Suppressor macrophage (primary cell): ENCODE data around the gene ZNF598.

ENCODE experiments used
- DNase-seq, 4 experiments: peaks; one replicate each; pipeline ENCODE4 v3.0.0-alpha.2; 2020 to 2022

ZNF598 gene

GRCh38 chr16:1990351-1991134, 19.1 kb downstream of the ZNF598 start:
- DNase-seq = no peak

DNA sequence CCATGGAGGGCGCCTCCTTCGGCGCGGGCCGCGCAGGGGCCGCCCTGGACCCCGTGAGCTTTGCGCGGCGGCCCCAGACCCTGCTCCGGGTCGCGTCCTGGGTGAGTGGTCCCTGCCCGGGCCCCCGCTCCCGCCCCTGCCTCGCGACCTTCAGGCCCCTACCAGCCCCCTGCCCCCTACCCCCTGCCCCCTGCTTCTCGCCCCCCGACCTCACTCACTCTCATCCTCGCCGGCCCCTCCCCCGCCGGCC, 19.6 kb downstream of the ZNF598 start:
- no peak for DNase-seq

DNA sequence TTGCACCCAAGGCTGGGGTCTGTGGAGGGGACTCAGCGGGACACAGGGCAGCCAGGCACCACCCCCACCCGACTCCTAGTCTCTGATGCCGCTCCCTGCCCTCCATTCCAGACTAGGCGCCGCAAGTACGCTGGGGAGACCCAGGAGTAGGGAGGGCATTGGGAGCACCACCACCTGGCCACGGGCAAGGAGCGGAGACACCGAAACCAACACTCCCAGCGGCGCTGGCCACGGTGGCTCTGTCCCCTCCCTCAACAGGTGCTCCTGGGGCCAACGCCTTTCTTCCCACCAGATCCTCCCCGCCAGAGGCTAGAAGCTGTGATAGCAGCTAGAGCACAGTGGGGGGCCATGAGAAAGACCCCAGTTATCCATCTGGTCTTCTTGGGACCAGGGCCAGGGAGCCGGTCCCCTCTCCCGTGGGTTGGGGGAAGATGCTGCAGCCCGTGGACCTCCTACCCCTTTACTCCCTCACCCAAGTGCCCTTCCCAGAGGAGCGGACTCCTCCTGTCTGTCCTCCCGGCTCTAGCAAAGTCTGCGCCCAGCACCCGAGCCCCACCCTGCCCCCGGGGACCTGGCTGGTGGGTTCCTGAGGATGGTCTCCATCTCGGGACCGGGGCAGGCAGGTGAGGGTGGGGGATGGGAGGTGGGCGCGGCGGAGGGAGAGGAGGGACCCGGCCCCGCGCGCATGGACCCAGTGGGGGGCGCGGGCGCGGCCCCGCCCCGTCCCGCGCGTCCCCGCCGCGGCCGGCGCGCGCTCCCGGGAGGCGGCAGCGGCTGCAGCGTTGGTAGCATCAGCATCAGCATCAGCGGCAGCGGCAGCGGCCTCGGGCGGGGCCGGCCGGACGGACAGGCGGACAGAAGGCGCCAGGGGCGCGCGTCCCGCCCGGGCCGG, 20.2 kb downstream of the ZNF598 start, which contains the start of gene SYNGR3:
Gene SYNGR3 (plus strand): TSS at position 762 of the 892 bp plus-strand sequence. CDS start 133 bp downstream, outside the sequence.
- peak in 1 of 4 experiments; percentile 43 for DNase-seq

DNA sequence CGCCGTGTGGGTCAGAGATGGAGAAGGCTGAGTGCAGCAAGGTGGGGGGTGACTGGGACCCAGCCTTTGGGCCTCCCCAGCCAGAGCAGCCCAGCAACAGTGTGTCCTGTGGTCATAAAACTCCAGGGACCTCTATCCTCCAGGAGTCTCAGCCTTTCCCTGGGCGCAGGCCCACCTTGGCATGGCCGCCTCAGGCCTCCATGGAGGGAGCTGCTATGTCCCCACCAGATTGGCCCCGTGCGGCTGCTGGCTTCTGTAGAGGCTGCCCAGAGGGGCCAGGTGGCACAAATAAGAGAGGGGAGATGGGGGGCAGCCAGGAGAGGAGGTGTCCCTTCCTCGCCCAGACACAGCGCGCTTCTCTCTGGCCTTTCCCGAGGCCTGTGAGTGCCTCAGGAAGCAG, 22.4 kb downstream of the ZNF598 start:
- DNase-seq = no peak

DNA sequence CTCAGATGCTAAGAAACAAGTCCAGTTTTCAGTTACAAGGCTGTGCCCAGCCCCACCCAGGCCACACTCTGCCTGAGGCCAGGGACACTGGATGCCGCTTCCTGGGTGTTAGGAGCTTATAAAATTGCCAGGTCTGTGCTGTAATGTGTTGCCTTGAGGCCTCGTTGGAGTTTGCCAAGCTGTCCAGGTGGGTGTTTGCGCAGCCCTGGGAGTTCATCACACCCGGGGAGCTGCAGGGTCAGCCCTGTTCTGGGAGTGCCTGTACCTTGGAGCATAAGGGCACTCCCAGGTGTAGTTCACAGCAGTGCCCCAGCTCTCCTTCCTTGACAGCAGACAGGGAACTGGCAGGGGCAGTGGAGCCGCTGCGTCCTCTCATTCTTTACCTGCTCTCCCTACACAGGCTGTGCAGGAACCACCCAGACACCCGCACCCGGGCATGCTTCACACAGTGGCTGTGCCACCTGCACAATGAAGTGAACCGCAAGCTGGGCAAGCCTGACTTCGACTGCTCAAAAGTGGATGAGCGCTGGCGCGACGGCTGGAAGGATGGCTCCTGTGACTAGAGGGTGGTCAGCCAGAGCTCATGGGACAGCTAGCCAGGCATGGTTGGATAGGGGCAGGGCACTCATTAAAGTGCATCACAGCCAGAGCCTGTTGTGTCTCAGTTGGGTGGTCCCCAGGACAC, 24.0 kb downstream of the ZNF598 start:
- no peak for DNase-seq

- peak in 2 of 4 experiments; percentile 21 to 41 for DNase-seq
Measured at GRCh38 chr16:1984347-1985225, 25.0 kb downstream of the ZNF598 start.

DNA sequence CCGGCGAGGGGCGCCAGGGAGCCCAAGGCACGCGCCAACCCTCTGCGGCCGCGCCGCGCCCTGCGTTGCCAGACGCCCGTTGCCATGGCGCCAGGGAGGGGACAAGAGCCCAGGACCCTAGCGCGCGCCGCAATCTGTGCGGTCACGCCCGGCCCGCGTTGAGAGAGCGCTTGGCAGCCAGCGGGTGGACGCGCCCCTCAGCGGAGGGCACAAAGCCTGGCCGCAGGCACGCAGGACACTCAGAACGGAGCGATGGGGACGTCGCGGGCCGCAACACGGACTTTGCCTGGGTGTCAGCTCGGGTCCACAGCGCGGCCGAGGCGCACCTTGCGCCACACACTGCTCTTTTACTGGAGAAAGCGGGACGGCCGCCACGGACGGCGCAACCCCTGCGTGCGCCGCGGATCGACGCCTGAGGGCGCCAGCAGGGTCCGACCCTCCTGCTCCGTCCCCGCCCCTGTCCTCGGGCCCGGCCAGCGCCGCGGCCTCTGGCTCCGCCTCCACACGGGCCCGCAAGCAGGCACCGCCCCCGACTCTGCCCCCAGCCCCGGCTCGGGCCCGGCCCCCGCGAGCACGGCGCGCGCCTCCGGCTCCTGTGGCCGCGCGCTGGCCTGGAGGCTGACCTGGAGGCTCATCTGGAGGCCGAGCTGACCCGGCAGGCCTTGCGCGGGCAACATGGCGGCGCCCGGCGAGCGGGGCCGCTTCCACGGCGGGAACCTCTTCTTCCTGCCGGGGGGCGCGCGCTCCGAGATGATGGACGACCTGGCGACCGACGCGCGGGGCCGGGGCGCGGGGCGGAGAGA, 25.9 kb downstream of the ZNF598 start, which contains the start of gene GFER:
Gene GFER (plus strand): TSS at position 650 of the 803 bp plus-strand sequence. CDS start 26 bp downstream, at position 676.
- peak; percentile 93 to 98 (median 96) for DNase-seq

DNA sequence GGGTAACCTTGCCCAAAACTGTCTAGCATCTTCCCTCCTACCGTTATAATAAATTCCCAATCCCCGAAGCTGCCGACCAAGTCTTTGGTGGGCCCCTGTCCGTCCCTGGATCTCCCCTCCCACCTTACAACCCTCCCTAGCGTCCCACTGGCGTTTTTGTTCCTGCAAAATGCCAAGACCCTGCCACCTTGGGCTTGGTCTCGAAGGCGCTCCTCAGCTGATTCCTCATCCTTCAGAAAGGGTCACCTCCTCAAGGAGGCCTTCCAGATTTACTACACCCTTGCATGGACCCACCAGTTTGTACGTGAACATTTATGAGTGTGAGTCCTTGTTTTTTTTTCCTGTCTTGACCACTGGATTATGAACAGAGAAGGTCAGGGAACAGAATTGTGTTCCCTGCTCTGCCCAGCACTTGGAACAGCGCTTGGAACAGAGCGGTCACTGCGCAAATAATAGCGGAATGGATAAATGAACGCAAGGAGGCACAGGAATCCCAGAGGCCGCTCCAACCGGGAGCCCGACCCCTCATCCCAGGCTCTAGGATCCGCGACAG, 26.6 kb downstream of the ZNF598 start:
- no peak for DNase-seq

DNA sequence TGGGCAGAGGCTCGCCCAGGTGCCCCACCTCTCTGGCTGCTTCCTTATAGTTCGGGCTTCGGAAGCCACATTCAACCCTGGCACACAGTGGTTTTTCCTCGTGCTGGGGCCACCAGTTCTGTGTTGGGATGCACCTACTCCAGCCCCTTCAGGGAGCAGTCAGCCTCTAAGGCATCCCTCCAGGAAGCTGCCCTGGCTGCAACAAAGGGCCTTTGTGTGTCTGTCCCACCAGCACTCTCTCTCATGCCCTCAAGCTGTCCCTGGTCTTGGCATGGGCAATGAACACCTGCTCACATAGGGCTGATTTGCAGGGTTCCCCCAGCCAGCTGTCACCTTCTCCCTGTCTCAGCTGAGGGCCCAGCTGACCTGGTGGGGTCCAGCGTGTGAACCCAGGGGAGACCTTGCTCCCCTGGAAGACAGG, 27.6 kb downstream of the ZNF598 start:
- no peak for DNase-seq

- DNase-seq = no peak
Measured at GRCh38 chr16:1981398-1981836, 28.2 kb downstream of the ZNF598 start, which contains the start of gene NOXO1. NOXO1 (minus strand) TSS chr16:1981469; CDS start chr16:1981179, 290 bp downstream.

GRCh38 chr16:1980770-1981087, 28.9 kb downstream of the ZNF598 start:
- DNase-seq = no peak

GRCh38 chr16:1980030-1980769, 29.4 kb downstream of the ZNF598 start:
- DNase-seq = no peak

- peak in 1 of 4 experiments; percentile 44 for DNase-seq
Measured at GRCh38 chr16:1979271-1980029, 30.2 kb downstream of the ZNF598 start.

- no peak for DNase-seq
Measured at GRCh38 chr16:1978476-1979120, 31.0 kb downstream of the ZNF598 start.

GRCh38 chr16:1977875-1978268, 31.7 kb downstream of the ZNF598 start:
- DNase-seq = no peak

- no peak for DNase-seq
Measured at GRCh38 chr16:1976951-1977874, 32.4 kb downstream of the ZNF598 start.

GRCh38 chr16:1976216-1976520, 33.5 kb downstream of the ZNF598 start:
- no peak for DNase-seq
